Measurements from ENCODE around the gene PLA2G2F. TPM values are rescaled to one million over a fixed set of nuclear protein-coding genes. Genes with fewer than 3 reads are reported as not detected.

Gene PLA2G2F
- total and polyA plus RNA-seq, 2 of the 13 experiments (the other 11 are each of a cell fraction or from before 2014, with no cell fraction given): not detected

DNA sequence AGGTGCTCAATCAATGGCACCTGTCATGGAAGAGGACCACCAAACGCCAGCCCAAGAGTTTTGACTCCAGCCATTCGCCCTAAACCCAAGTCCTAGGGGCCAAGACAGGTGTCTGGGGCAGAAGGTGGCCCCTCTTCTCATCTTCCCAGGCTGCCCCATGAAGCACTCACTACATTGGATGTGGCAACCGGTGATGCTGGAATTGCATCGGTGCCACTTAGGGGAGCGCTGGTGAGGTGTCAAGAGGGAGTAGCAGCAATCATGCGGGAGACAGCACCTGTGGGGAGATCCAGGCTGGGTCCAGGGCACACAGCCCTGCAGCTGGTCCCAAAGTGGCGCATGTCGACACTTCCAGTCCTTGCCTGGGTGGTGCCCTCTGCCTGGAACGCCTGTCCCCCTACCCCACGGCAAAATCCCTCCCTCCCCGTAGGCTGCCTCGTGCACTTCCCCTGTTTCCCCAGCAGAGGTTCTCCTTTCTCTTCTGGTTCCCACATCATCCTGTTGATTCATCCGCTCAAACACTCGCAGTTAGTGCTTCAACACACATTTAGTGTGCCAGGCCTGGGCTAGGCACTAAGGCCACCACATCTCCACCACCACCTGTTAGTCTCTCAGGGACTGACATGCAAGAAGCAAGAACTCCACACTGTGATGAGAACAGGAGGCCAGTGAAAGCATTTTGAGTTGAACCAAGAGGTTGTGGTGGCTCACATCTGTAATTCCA is 38.3 kb upstream of the PLA2G2F start (continued):
- TF ChIP-seq, protein P1, sequence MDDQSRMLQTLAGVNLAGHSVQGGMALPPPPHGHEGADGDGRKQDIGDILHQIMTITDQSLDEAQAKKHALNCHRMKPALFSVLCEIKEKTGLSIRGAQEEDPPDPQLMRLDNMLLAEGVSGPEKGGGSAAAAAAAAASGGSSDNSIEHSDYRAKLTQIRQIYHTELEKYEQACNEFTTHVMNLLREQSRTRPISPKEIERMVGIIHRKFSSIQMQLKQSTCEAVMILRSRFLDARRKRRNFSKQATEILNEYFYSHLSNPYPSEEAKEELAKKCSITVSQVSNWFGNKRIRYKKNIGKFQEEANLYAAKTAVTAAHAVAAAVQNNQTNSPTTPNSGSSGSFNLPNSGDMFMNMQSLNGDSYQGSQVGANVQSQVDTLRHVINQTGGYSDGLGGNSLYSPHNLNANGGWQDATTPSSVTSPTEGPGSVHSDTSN (CRISPR knock-in tag; IDR thresholded peaks at IDR 0.05; ENCODE audit: borderline replicate concordance): no peak
- TF ChIP-seq HNF4A (CRISPR knock-in tag; IDR thresholded peaks at IDR 0.05) (no peak), KDM4B (CRISPR knock-in tag; IDR thresholded peaks at IDR 0.05) (no peak), ZNF446 (CRISPR knock-in tag; IDR thresholded peaks at IDR 0.05) (no peak), ZNF33A (CRISPR knock-in tag; IDR thresholded peaks at IDR 0.05; ENCODE audit: borderline replicate concordance) (no peak), GTF3A (CRISPR knock-in tag; conservative IDR thresholded peaks at IDR 0.05) (no peak), ZNF326 (CRISPR knock-in tag; IDR thresholded peaks at IDR 0.05; ENCODE audit: borderline replicate concordance) (no peak), TCF7 (IDR thresholded peaks at IDR 0.05; ENCODE audit: low read depth) (no peak)
- TF ChIP-seq, protein P2, sequence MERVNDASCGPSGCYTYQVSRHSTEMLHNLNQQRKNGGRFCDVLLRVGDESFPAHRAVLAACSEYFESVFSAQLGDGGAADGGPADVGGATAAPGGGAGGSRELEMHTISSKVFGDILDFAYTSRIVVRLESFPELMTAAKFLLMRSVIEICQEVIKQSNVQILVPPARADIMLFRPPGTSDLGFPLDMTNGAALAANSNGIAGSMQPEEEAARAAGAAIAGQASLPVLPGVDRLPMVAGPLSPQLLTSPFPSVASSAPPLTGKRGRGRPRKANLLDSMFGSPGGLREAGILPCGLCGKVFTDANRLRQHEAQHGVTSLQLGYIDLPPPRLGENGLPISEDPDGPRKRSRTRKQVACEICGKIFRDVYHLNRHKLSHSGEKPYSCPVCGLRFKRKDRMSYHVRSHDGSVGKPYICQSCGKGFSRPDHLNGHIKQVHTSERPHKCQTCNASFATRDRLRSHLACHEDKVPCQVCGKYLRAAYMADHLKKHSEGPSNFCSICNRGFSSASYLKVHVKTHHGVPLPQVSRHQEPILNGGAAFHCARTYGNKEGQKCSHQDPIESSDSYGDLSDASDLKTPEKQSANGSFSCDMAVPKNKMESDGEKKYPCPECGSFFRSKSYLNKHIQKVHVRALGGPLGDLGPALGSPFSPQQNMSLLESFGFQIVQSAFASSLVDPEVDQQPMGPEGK (CRISPR knock-in tag; IDR thresholded peaks at IDR 0.05): peak; percentile 40; the same call in 1 of the 2 replicates
- TF ChIP-seq, protein P3, sequence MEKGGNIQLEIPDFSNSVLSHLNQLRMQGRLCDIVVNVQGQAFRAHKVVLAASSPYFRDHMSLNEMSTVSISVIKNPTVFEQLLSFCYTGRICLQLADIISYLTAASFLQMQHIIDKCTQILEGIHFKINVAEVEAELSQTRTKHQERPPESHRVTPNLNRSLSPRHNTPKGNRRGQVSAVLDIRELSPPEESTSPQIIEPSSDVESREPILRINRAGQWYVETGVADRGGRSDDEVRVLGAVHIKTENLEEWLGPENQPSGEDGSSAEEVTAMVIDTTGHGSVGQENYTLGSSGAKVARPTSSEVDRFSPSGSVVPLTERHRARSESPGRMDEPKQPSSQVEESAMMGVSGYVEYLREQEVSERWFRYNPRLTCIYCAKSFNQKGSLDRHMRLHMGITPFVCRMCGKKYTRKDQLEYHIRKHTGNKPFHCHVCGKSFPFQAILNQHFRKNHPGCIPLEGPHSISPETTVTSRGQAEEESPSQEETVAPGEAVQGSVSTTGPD (CRISPR knock-in tag; IDR thresholded peaks at IDR 0.05): no peak
- TF ChIP-seq, protein P4, sequence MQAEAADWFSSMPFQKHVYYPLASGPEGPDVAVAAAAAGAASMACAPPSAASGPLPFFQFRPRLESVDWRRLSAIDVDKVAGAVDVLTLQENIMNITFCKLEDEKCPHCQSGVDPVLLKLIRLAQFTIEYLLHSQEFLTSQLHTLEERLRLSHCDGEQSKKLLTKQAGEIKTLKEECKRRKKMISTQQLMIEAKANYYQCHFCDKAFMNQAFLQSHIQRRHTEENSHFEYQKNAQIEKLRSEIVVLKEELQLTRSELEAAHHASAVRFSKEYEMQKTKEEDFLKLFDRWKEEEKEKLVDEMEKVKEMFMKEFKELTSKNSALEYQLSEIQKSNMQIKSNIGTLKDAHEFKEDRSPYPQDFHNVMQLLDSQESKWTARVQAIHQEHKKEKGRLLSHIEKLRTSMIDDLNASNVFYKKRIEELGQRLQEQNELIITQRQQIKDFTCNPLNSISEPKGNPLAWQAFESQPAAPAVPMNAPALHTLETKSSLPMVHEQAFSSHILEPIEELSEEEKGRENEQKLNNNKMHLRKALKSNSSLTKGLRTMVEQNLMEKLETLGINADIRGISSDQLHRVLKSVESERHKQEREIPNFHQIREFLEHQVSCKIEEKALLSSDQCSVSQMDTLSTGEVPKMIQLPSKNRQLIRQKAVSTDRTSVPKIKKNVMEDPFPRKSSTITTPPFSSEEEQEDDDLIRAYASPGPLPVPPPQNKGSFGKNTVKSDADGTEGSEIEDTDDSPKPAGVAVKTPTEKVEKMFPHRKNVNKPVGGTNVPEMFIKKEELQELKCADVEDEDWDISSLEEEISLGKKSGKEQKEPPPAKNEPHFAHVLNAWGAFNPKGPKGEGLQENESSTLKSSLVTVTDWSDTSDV (CRISPR knock-in tag; IDR thresholded peaks at IDR 0.05): no peak
- TF ChIP-seq, protein P5, sequence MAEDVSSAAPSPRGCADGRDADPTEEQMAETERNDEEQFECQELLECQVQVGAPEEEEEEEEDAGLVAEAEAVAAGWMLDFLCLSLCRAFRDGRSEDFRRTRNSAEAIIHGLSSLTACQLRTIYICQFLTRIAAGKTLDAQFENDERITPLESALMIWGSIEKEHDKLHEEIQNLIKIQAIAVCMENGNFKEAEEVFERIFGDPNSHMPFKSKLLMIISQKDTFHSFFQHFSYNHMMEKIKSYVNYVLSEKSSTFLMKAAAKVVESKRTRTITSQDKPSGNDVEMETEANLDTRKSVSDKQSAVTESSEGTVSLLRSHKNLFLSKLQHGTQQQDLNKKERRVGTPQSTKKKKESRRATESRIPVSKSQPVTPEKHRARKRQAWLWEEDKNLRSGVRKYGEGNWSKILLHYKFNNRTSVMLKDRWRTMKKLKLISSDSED (CRISPR knock-in tag; IDR thresholded peaks at IDR 0.05): no peak
- TF ChIP-seq, protein P6, sequence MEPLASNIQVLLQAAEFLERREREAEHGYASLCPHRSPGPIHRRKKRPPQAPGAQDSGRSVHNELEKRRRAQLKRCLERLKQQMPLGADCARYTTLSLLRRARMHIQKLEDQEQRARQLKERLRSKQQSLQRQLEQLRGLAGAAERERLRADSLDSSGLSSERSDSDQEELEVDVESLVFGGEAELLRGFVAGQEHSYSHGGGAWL (CRISPR knock-in tag; IDR thresholded peaks at IDR 0.05): no peak
- TF ChIP-seq, protein P7, sequence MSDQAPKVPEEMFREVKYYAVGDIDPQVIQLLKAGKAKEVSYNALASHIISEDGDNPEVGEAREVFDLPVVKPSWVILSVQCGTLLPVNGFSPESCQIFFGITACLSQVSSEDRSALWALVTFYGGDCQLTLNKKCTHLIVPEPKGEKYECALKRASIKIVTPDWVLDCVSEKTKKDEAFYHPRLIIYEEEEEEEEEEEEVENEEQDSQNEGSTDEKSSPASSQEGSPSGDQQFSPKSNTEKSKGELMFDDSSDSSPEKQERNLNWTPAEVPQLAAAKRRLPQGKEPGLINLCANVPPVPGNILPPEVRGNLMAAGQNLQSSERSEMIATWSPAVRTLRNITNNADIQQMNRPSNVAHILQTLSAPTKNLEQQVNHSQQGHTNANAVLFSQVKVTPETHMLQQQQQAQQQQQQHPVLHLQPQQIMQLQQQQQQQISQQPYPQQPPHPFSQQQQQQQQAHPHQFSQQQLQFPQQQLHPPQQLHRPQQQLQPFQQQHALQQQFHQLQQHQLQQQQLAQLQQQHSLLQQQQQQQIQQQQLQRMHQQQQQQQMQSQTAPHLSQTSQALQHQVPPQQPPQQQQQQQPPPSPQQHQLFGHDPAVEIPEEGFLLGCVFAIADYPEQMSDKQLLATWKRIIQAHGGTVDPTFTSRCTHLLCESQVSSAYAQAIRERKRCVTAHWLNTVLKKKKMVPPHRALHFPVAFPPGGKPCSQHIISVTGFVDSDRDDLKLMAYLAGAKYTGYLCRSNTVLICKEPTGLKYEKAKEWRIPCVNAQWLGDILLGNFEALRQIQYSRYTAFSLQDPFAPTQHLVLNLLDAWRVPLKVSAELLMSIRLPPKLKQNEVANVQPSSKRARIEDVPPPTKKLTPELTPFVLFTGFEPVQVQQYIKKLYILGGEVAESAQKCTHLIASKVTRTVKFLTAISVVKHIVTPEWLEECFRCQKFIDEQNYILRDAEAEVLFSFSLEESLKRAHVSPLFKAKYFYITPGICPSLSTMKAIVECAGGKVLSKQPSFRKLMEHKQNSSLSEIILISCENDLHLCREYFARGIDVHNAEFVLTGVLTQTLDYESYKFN (CRISPR knock-in tag; conservative IDR thresholded peaks at IDR 0.05): no peak
